HEK293 (cell line): ENCODE data around the gene PIK3CD.

Source experiments
- CTCF ChIA-PET: fragments of 350-600 bp; formaldehyde crosslinking; extraction: SDS; loops from one replicate; lab custom pipeline; 2021; ENCODE audit warnings: antibody characterized with exemption; lab: Yijun Ruan, JAX
- POLR2A ChIA-PET: fragments of 300-600 bp; formaldehyde crosslinking; extraction: SDS; loops from one replicate; lab custom pipeline; 2020; ENCODE audit warnings: antibody characterized with exemption, inconsistent platforms; lab: Yijun Ruan, JAX
- H3K27ac ChIP-seq: fragments of 200-500 bp; sonication (Bioruptor generic); 2 replicates; pipeline ENCODE4 v1.5.1; 2014; ENCODE audit warnings: low read depth, low read length, control low read depth, inconsistent platforms; ENCODE audit errors: extremely low read depth
- H3K36me3 ChIP-seq, 2 experiments: fragments of 200-500 bp in 1 of 2; sonication (Bioruptor generic) in 1 of 2; 1 replicate in 1 of 2; 2 replicates in 1 of 2; pipeline ENCODE4 v1.5.1; 2014 to 2017; ENCODE audit warnings: inconsistent platforms in 2 of 2, low read length in 2 of 2; ENCODE audit not compliant: control insufficient read depth in 2 of 2, insufficient read depth in 1 of 2
- H3K4me1 ChIP-seq: fragments of 200-500 bp; sonication (Bioruptor generic); 2 replicates; pipeline ENCODE4 v1.5.1; 2014; ENCODE audit warnings: mild to moderate bottlenecking, low read length, inconsistent platforms; ENCODE audit not compliant: control insufficient read depth, insufficient read depth
- H3K4me3 ChIP-seq: 2 replicates; pipeline ENCODE4 v1.5.1; 2011; ENCODE audit warnings: low read depth, mild to moderate bottlenecking, control low read depth, low read length, moderate library complexity
- H3K9me3 ChIP-seq: fragments of 200-500 bp; sonication (Bioruptor generic); 2 replicates; pipeline ENCODE4 v1.5.1; 2014; ENCODE audit warnings: low read depth, low read length, inconsistent platforms; ENCODE audit not compliant: control insufficient read depth, insufficient read depth
- GLIS2 ChIP-seq: fragments of 450-650 bp; formaldehyde crosslinking; IDR thresholded peaks from 2 replicates; pipeline ENCODE4 v1.5.1; 2016; ENCODE audit warnings: missing biosample characterization, missing genetic modification characterization
- KLF1 ChIP-seq: fragments of 450-650 bp; formaldehyde crosslinking; IDR thresholded peaks from 2 replicates; pipeline ENCODE4 v1.5.1; 2016; ENCODE audit warnings: missing biosample characterization, missing genetic modification characterization
- KLF8 ChIP-seq: fragments of 450-650 bp; formaldehyde crosslinking; IDR thresholded peaks from 2 replicates; pipeline ENCODE4 v1.5.1; 2016; ENCODE audit warnings: missing biosample characterization, missing genetic modification characterization
- REPIN1 ChIP-seq: fragments of 450-650 bp; formaldehyde crosslinking; IDR thresholded peaks from 2 replicates; pipeline ENCODE4 v1.5.1; 2017; ENCODE audit warnings: missing biosample characterization, missing genetic modification characterization, low read depth
- WT1 ChIP-seq: fragments of 450-650 bp; formaldehyde crosslinking; IDR thresholded peaks from 2 replicates; pipeline ENCODE4 v1.5.1; 2016; ENCODE audit warnings: missing biosample characterization, missing genetic modification characterization
- ZBTB11 ChIP-seq: fragments of 450-650 bp; formaldehyde crosslinking; conservative IDR thresholded peaks from 2 replicates; pipeline ENCODE4 v1.5.1; 2016; ENCODE audit warnings: low read depth, missing biosample characterization, missing genetic modification characterization
- ZIC2 ChIP-seq: fragments of 450-650 bp; formaldehyde crosslinking; IDR thresholded peaks from 2 replicates; pipeline ENCODE4 v1.5.1; 2016; ENCODE audit warnings: missing biosample characterization, missing genetic modification characterization
- ZNF239 ChIP-seq: fragments of 450-650 bp; formaldehyde crosslinking; IDR thresholded peaks from 2 replicates; pipeline ENCODE4 v1.5.1; 2016; ENCODE audit warnings: missing biosample characterization, missing genetic modification characterization
- ZNF24 ChIP-seq: fragments of 450-650 bp; formaldehyde crosslinking; IDR thresholded peaks from 2 replicates; pipeline ENCODE4 v1.5.1; 2016; ENCODE audit warnings: missing biosample characterization, missing genetic modification characterization
- ZNF292 ChIP-seq: fragments of 450-650 bp; formaldehyde crosslinking; IDR thresholded peaks from 2 replicates; pipeline ENCODE4 v1.5.1; 2016; ENCODE audit warnings: low read depth, missing biosample characterization, missing genetic modification characterization, borderline replicate concordance
- ZNF335 ChIP-seq: fragments of 450-650 bp; formaldehyde crosslinking; conservative IDR thresholded peaks from 2 replicates; pipeline ENCODE4 v1.5.1; 2016; ENCODE audit warnings: missing biosample characterization, missing genetic modification characterization
- ZNF501 ChIP-seq: fragments of 450-650 bp; formaldehyde crosslinking; IDR thresholded peaks from 2 replicates; pipeline ENCODE4 v1.5.1; 2016; ENCODE audit warnings: missing biosample characterization, missing genetic modification characterization
- ZNF645 ChIP-seq: fragments of 450-650 bp; formaldehyde crosslinking; IDR thresholded peaks from 2 replicates; pipeline ENCODE4; 2016; ENCODE audit warnings: missing biosample characterization, missing genetic modification characterization
- ZNF660 ChIP-seq: fragments of 450-650 bp; IDR thresholded peaks from 2 replicates; pipeline ENCODE4 v1.5.1; 2018; ENCODE audit warnings: missing biosample characterization, mild to moderate bottlenecking, missing genetic modification characterization
- ZNF785 ChIP-seq: fragments of 450-650 bp; formaldehyde crosslinking; IDR thresholded peaks from 2 replicates; pipeline ENCODE4 v1.5.1; 2016; ENCODE audit warnings: missing biosample characterization, missing genetic modification characterization
- TF ChIP-seq, protein P1 (sequence below): fragments of 450-650 bp; formaldehyde crosslinking; IDR thresholded peaks from 2 replicates; pipeline ENCODE4 v1.5.1; 2017; ENCODE audit warnings: missing biosample characterization, missing genetic modification characterization
- TF ChIP-seq, protein P2 (sequence below): fragments of 450-650 bp; formaldehyde crosslinking; IDR thresholded peaks from 2 replicates; pipeline ENCODE4 v1.5.1; 2016; ENCODE audit warnings: missing biosample characterization, missing genetic modification characterization

PIK3CD gene

DNA sequence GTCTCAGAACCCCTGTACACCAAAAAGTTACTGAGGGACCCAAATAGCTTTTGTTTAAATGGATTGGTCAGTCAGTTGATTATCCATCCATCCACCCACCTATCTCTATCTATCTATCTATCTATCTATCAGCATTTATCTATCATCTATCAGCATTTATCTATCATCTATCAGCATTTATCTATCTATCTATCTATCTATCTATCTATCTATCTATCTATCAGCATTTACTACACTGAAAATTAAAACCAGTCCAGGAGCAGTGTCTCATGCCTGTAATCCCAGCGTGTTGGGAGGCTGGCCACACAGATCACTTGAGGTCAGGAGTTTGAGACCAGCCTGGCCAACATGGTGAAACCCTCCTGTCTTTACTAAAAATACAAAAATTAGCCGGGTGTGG is 125.2 kb downstream of the PIK3CD start:
- H3K4me1 ChIP-seq = no peaks in the 10 kb centered on the region
- CTCF ChIA-PET = interaction anchor here (1.2 to 2.0 kb wide), 2 partner anchors 7 to 10 kb away, joined by 3 to 10 read pairs; no protein-coding TSS in a partner anchor
- no peak overlapping the region for H3K27ac ChIP-seq
- no peak overlapping the region for H3K4me3 ChIP-seq
- TF ChIP-seq, protein P1, sequence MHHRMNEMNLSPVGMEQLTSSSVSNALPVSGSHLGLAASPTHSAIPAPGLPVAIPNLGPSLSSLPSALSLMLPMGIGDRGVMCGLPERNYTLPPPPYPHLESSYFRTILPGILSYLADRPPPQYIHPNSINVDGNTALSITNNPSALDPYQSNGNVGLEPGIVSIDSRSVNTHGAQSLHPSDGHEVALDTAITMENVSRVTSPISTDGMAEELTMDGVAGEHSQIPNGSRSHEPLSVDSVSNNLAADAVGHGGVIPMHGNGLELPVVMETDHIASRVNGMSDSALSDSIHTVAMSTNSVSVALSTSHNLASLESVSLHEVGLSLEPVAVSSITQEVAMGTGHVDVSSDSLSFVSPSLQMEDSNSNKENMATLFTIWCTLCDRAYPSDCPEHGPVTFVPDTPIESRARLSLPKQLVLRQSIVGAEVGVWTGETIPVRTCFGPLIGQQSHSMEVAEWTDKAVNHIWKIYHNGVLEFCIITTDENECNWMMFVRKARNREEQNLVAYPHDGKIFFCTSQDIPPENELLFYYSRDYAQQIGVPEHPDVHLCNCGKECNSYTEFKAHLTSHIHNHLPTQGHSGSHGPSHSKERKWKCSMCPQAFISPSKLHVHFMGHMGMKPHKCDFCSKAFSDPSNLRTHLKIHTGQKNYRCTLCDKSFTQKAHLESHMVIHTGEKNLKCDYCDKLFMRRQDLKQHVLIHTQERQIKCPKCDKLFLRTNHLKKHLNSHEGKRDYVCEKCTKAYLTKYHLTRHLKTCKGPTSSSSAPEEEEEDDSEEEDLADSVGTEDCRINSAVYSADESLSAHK (tag by site-specific recombination) = no peak
- TF ChIP-seq ZNF501 (tag by site-specific recombination) (no peak), ZNF24 (tag by site-specific recombination) (no peak), ZNF645 (tag by site-specific recombination) (no peak), GLIS2 (tag by site-specific recombination) (no peak), ZBTB11 (tag by site-specific recombination) (no peak), REPIN1 (tag by site-specific recombination) (no peak), ZNF335 (no peak), ZNF660 (tag by site-specific recombination) (no peak), KLF1 (tag by site-specific recombination) (no peak), WT1 (no peak), ZNF785 (tag by site-specific recombination) (no peak), ZNF239 (tag by site-specific recombination) (no peak), ZIC2 (tag by site-specific recombination) (no peak), ZNF292 (tag by site-specific recombination) (no peak), KLF8 (no peak)
- TF ChIP-seq, protein P2, sequence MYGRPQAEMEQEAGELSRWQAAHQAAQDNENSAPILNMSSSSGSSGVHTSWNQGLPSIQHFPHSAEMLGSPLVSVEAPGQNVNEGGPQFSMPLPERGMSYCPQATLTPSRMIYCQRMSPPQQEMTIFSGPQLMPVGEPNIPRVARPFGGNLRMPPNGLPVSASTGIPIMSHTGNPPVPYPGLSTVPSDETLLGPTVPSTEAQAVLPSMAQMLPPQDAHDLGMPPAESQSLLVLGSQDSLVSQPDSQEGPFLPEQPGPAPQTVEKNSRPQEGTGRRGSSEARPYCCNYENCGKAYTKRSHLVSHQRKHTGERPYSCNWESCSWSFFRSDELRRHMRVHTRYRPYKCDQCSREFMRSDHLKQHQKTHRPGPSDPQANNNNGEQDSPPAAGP = no peak
- TF ChIP-seq, all 188 proteins: peak for 0
- Histone ChIP-seq H3K36me3 (peaks cover 0 to 15% of the 10 kb centered on the region in 2 experiments; a peak in 2 of 3 replicates), H3K9me3 (no peaks in the 10 kb centered on the region)
- POLR2A ChIA-PET = no interaction called here
